ENCODE results near the gene TMPRSS11D. TPM values are rescaled to one million over a fixed set of nuclear protein-coding genes. Genes with fewer than 3 reads are reported as not detected.
A peak's percentile ranks its signal among the peaks of the same experiment; 100 is the strongest.

TMPRSS11D gene
- total and polyA plus RNA-seq, 8 donors: not detected

DNA sequence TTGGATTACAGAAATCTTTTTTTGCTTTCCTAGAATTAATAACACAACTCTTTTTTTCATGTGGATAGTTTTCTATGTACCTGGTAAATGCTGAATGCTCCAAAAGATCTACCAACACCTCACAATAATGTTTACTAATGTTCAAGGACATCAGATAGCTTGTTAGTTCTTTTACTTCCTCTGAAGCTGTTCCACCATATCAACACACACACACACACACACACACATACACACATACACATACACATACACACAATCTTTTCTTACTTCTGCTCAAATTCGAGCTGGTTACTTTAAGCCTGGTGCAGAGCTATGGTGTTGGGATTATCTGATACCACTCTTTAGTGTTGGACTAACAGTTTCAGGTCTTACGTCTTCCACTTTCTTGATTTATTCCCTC lies 28.3 kb upstream of the TMPRSS11D start:
- H3K36me3 ChIP-seq: no peaks in the 10 kb centered on the region
- no peak for TF ChIP-seq CTCF (IDR thresholded peaks at IDR 0.05)
- no peak overlapping the region for H3K4me3 ChIP-seq
- ATAC-seq (peak; percentile 69 to 92 (median 82)), FAIRE-seq (no peak), DNase-seq (no peak)
- H3K9me3 ChIP-seq: no peaks in the 10 kb centered on the region
- H3K27me3 ChIP-seq: peaks cover 0 to 2% (median 0%) of the 10 kb centered on the region in 4 donors
- no peak overlapping the region for H3K27ac ChIP-seq
- intact Hi-C loops (cut with DNase I): no loop called here
- peaks cover 6 to 9% (median 7%) of the 10 kb centered on the region in 3 donors for H3K4me1 ChIP-seq
- 35 to 37% methylated on average over 2 of the region's 2 CpGs for WGBS, 2 donors

- DNase-seq (no peak), ATAC-seq (peak; percentile 52 to 84 (median 74)), FAIRE-seq (no peak)
- Histone ChIP-seq H3K36me3 (no peaks in the 10 kb centered on the region), H3K4me3 (no peak overlapping the region), H3K9me3 (no peaks in the 10 kb centered on the region), H3K4me1 (peaks cover 6 to 9% (median 7%) of the 10 kb centered on the region in 3 donors), H3K27me3 (no peaks in the 10 kb centered on the region), H3K27ac (no peak overlapping the region)
- intact Hi-C loops (cut with DNase I): no loop called here
- WGBS, 2 donors: 20 to 23% methylated on average over 3 of the region's 3 CpGs
- TF ChIP-seq CTCF (IDR thresholded peaks at IDR 0.05): no peak
These were observed 27.8 kb upstream of the TMPRSS11D start for GRCh38 chr4:67911638-67912037.

DNA sequence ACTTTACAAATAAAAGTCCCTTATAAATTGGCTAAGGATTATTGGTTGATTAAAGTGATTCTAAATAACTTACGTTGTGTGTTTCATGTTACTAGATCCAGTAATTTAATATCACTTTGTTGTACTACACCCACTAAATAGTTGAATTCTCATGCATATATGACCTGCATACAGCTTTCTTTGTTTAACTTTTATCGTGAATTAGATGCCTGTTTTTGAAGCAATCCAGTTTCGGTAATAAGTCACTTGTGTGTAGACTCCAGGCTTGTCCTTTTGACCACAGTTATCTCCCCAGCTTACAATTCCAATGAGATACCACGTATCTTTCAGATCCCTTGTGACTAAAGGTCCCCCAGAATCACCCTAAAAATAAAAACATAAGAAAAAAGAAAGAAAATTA lies 27.3 kb upstream of the TMPRSS11D start:
- ATAC-seq: peak in 2 of 4 donors; percentile 22 to 27
- Histone ChIP-seq H3K4me1 (peaks cover 6 to 9% (median 7%) of the 10 kb centered on the region in 3 donors), H3K36me3 (no peaks in the 10 kb centered on the region), H3K4me3 (no peak overlapping the region), H3K27ac (no peak overlapping the region), H3K9me3 (no peaks in the 10 kb centered on the region), H3K27me3 (no peaks in the 10 kb centered on the region)
- TF ChIP-seq CTCF (IDR thresholded peaks at IDR 0.05): no peak
- 33 to 37% methylated on average over 4 of the region's 4 CpGs for WGBS, 2 donors
- no peak for DNase-seq
- intact Hi-C loops (cut with DNase I): no loop called here
- no peak for FAIRE-seq

GRCh38 chr4:67910585-67910905 lies 26.7 kb upstream of the TMPRSS11D start:
- H3K27ac ChIP-seq: no peak overlapping the region
- DNase-seq: no peak
- no peaks in the 10 kb centered on the region for H3K36me3 ChIP-seq
- ATAC-seq: no peak
- peaks cover 6 to 9% (median 7%) of the 10 kb centered on the region in 3 donors for H3K4me1 ChIP-seq
- no peak overlapping the region for H3K4me3 ChIP-seq
- peak in 1 of 4 donors; percentile 6 for TF ChIP-seq CTCF (IDR thresholded peaks at IDR 0.05)
- H3K9me3 ChIP-seq: no peaks in the 10 kb centered on the region
- 16 to 26% methylated on average over 1 of the region's 1 CpG for WGBS, 2 donors
- intact Hi-C loops (cut with DNase I): no loop called here
- no peaks in the 10 kb centered on the region for H3K27me3 ChIP-seq
- peak; percentile 34 for FAIRE-seq

DNA sequence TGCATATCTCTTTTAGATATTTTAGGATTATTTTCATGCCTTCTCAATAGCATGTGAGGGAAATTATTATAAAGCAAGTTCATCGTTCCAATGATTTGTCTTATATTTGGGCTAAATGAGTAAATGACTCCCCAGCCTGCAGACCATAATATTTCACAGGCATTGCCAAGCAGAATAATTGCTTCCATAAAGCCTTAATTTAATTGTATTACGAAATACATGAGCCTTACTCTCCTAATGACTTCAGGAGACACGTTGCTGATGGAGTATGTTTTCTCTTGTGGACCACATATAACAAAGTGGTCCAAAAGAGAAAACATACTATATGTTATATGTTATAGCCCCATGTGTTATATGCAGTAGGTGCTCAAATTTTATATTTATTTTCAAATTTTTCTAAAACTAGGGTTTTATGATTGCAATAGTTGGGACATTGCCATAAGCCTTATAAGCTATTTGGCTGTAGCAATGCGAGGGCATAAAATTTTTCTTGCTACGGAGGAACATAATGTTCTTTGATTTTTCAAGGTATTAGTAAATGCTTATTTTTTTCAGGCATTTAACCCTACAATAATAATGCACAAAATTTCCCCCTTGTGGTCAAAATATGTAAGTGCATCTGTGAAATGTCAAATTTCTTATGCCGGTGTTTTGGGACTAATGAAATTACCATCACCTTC lies 26.2 kb upstream of the TMPRSS11D start:
- H3K27ac ChIP-seq: no peak overlapping the region
- FAIRE-seq (no peak), ATAC-seq (no peak), DNase-seq (no peak)
- no peak overlapping the region for H3K4me3 ChIP-seq
- 73 to 83% methylated on average over 6 of the region's 6 CpGs for WGBS, 2 donors
- peaks cover 6 to 9% (median 7%) of the 10 kb centered on the region in 3 donors for H3K4me1 ChIP-seq
- no peaks in the 10 kb centered on the region for H3K27me3 ChIP-seq
- peak in 3 of 4 donors; percentile 22 to 64 (median 28) for TF ChIP-seq CTCF (IDR thresholded peaks at IDR 0.05)
- H3K36me3 ChIP-seq: no peaks in the 10 kb centered on the region
- intact Hi-C loops (cut with DNase I): no loop called here
- H3K9me3 ChIP-seq: no peaks in the 10 kb centered on the region

All from pancreas (tissue), 10 donors.